Measurements from ENCODE around the gene EIF5AL1.
A peak's percentile ranks its signal among the peaks of the same experiment; 100 is the strongest.

DNA sequence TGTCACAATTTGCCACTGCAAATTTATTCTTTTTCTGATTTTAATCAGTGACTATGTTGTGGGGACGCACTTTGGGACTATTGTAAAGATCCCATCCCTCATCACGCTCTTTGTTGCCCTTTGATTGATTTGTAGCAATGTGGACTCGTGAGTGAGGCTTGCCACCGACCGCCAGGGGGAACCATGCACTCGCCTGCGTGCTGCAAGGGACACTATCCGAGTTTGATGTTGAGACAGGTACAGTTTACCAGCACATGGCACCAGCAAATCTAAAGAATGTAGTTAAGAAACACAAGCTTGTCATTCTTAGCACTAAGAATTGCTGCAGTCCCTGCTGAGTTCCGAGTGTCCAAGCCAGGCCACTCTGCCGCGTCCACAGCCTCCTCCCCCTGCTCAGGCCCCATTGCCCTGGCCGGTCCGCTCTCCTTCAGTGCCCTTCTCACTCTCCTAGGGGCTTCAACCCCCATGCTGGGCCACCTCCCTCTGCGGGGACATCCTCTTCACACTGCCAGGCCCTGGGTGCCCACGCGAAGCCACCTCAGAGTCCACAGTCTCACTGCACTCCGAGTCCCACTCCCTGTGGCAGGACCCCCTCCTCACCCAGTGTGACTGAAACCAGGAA lies 49.9 kb downstream of the EIF5AL1 start:
- TF ChIP-seq, protein P1, sequence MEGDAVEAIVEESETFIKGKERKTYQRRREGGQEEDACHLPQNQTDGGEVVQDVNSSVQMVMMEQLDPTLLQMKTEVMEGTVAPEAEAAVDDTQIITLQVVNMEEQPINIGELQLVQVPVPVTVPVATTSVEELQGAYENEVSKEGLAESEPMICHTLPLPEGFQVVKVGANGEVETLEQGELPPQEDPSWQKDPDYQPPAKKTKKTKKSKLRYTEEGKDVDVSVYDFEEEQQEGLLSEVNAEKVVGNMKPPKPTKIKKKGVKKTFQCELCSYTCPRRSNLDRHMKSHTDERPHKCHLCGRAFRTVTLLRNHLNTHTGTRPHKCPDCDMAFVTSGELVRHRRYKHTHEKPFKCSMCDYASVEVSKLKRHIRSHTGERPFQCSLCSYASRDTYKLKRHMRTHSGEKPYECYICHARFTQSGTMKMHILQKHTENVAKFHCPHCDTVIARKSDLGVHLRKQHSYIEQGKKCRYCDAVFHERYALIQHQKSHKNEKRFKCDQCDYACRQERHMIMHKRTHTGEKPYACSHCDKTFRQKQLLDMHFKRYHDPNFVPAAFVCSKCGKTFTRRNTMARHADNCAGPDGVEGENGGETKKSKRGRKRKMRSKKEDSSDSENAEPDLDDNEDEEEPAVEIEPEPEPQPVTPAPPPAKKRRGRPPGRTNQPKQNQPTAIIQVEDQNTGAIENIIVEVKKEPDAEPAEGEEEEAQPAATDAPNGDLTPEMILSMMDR (IDR thresholded peaks at IDR 0.05; ENCODE audit: low read depth, low read length, missing input control): peak; percentile 86
- TF ChIP-seq FOXA1 (IDR thresholded peaks at IDR 0.05) (no peak), NR2F2 (IDR thresholded peaks at IDR 0.05) (no peak), FOXA2 (IDR thresholded peaks at IDR 0.05) (no peak), EGR1 (IDR thresholded peaks at IDR 0.05; ENCODE audit: low read depth in 2 of 2) (no peak), RXRA (IDR thresholded peaks at IDR 0.05) (peak in 1 of 2 donors; percentile 9), HNF4G (IDR thresholded peaks at IDR 0.05) (no peak), RAD21 (IDR thresholded peaks at IDR 0.05) (peak; percentile 94 to 95)
- TF ChIP-seq, protein P2, sequence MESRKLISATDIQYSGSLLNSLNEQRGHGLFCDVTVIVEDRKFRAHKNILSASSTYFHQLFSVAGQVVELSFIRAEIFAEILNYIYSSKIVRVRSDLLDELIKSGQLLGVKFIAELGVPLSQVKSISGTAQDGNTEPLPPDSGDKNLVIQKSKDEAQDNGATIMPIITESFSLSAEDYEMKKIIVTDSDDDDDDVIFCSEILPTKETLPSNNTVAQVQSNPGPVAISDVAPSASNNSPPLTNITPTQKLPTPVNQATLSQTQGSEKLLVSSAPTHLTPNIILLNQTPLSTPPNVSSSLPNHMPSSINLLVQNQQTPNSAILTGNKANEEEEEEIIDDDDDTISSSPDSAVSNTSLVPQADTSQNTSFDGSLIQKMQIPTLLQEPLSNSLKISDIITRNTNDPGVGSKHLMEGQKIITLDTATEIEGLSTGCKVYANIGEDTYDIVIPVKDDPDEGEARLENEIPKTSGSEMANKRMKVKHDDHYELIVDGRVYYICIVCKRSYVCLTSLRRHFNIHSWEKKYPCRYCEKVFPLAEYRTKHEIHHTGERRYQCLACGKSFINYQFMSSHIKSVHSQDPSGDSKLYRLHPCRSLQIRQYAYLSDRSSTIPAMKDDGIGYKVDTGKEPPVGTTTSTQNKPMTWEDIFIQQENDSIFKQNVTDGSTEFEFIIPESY (IDR thresholded peaks at IDR 0.05): no peak
- TF ChIP-seq, protein P3, sequence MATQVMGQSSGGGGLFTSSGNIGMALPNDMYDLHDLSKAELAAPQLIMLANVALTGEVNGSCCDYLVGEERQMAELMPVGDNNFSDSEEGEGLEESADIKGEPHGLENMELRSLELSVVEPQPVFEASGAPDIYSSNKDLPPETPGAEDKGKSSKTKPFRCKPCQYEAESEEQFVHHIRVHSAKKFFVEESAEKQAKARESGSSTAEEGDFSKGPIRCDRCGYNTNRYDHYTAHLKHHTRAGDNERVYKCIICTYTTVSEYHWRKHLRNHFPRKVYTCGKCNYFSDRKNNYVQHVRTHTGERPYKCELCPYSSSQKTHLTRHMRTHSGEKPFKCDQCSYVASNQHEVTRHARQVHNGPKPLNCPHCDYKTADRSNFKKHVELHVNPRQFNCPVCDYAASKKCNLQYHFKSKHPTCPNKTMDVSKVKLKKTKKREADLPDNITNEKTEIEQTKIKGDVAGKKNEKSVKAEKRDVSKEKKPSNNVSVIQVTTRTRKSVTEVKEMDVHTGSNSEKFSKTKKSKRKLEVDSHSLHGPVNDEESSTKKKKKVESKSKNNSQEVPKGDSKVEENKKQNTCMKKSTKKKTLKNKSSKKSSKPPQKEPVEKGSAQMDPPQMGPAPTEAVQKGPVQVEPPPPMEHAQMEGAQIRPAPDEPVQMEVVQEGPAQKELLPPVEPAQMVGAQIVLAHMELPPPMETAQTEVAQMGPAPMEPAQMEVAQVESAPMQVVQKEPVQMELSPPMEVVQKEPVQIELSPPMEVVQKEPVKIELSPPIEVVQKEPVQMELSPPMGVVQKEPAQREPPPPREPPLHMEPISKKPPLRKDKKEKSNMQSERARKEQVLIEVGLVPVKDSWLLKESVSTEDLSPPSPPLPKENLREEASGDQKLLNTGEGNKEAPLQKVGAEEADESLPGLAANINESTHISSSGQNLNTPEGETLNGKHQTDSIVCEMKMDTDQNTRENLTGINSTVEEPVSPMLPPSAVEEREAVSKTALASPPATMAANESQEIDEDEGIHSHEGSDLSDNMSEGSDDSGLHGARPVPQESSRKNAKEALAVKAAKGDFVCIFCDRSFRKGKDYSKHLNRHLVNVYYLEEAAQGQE (IDR thresholded peaks at IDR 0.05): no peak
- TF ChIP-seq, protein P4, sequence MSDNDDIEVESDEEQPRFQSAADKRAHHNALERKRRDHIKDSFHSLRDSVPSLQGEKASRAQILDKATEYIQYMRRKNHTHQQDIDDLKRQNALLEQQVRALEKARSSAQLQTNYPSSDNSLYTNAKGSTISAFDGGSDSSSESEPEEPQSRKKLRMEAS (IDR thresholded peaks at IDR 0.05): peak; percentile 33

Data from liver (tissue), 3 donors.